ENCODE data around the gene BNIPL.

BNIPL gene

GRCh38 chr1:151072224-151072623 is 35.8 kb downstream of the BNIPL start:
- H3K27me3 ChIP-seq (ENCODE audit: insufficient read depth, low read length), result no peaks in the 10 kb centered on the region
- no peak overlapping the region for H3K27ac ChIP-seq (ENCODE audit: low read depth, low read length)
- no peak overlapping the region for H3K4me3 ChIP-seq (ENCODE audit: low read length)
- H3K4me1 ChIP-seq (ENCODE audit: insufficient read depth, low read length), result no peaks in the 10 kb centered on the region
- 85% methylated on average over 13 of the region's 13 CpGs for WGBS
- H3K9ac ChIP-seq (ENCODE audit: low read depth, low read length), result no peak overlapping the region
- no peaks in the 10 kb centered on the region for H3K9me3 ChIP-seq (ENCODE audit: insufficient read depth, low read depth, low read length)
- H3K36me3 ChIP-seq (ENCODE audit: insufficient read depth, low read length), result peaks cover 19% of the 10 kb centered on the region

GRCh38 chr1:151085953-151086559 is 49.7 kb downstream of the BNIPL start:
- Histone ChIP-seq H3K36me3 (ENCODE audit: insufficient read depth, low read length) (no peaks in the 10 kb centered on the region), H3K27ac (ENCODE audit: low read depth, low read length) (no peak overlapping the region), H3K4me3 (ENCODE audit: low read length) (no peak overlapping the region), H3K9ac (ENCODE audit: low read depth, low read length) (no peak overlapping the region), H3K9me3 (ENCODE audit: insufficient read depth, low read depth, low read length) (no peaks in the 10 kb centered on the region), H3K27me3 (ENCODE audit: insufficient read depth, low read length) (no peaks in the 10 kb centered on the region), H3K4me1 (ENCODE audit: insufficient read depth, low read length) (peaks cover 6% of the 10 kb centered on the region; the same call in 1 of the 2 replicates)
- 91% methylated on average over 4 of the region's 4 CpGs for WGBS

Measured in HUES64 (cell line).